Measurements from ENCODE around the gene LPP.

DNA sequence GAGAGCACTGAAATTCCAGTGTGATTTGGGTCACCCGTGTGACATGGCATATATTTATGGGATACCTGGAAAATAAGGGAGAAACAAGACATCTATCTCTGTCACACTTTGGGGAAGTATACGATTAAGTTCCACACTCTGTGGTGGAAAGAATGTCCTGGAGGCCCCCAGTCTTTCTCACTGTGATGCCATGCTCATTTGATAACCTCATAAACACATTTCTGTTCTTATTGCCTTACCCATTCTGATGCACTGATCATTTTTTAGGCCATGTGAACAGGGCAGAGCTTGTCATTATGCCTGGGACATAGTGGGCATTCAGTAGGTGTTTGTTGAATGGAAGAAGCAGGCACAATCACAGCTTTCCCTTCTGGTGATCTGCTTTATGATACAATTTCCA, 668.5 kb downstream of the LPP start:
- TF ChIP-seq EZH2 (IDR thresholded peaks at IDR 0.05; ENCODE audit: insufficient read depth, low read length) = no peak
- TF ChIP-seq, protein P1, sequence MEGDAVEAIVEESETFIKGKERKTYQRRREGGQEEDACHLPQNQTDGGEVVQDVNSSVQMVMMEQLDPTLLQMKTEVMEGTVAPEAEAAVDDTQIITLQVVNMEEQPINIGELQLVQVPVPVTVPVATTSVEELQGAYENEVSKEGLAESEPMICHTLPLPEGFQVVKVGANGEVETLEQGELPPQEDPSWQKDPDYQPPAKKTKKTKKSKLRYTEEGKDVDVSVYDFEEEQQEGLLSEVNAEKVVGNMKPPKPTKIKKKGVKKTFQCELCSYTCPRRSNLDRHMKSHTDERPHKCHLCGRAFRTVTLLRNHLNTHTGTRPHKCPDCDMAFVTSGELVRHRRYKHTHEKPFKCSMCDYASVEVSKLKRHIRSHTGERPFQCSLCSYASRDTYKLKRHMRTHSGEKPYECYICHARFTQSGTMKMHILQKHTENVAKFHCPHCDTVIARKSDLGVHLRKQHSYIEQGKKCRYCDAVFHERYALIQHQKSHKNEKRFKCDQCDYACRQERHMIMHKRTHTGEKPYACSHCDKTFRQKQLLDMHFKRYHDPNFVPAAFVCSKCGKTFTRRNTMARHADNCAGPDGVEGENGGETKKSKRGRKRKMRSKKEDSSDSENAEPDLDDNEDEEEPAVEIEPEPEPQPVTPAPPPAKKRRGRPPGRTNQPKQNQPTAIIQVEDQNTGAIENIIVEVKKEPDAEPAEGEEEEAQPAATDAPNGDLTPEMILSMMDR (IDR thresholded peaks at IDR 0.05; ENCODE audit: insufficient read depth, low read depth, low read length) = no peak
